SK-N-SH (cell line): Measurements from ENCODE around the gene ARHGAP8. TPM values are rescaled to one million over a fixed set of nuclear protein-coding genes. Genes with fewer than 3 reads are reported as not detected.

ENCODE experiments used
- CTCF ChIA-PET: fragments of 300-600, 350-600 bp; formaldehyde crosslinking; extraction: SDS; loops from one replicate; lab custom pipeline; 2021; lab: Yijun Ruan, JAX
- POLR2A ChIA-PET: fragments of 350-600 bp; sonication (Branson Sonifier 250); formaldehyde crosslinking; extraction: SDS; loops from one replicate; lab custom pipeline; 2020; ENCODE audit warnings: antibody characterized with exemption, inconsistent platforms; lab: Yijun Ruan, JAX
- DNase-seq: peaks from one replicate; pipeline ENCODE4 v3.0.0; 2012
- H2AFZ ChIP-seq: fragments of 200-600 bp; sonication (generic); 2 replicates; pipeline ENCODE4 v1.8.1; 2016; ENCODE audit warnings: antibody characterized with exemption, mild to moderate bottlenecking, low read depth
- H3F3A ChIP-seq: fragments of 200-600 bp; sonication (generic); replicated peaks from 2 replicates; pipeline ENCODE3; 2016; ENCODE audit warnings: antibody characterized with exemption, mild to moderate bottlenecking; ENCODE audit not compliant: insufficient read depth
- H3K27ac ChIP-seq, 2 experiments: fragments of 200-500 bp in 1 of 2; fragments of 200-600 bp in 1 of 2; sonication (Bioruptor generic) in 1 of 2; sonication (generic), shearing (Covaris generic) in 1 of 2; 2 replicates each; pipeline versions ENCODE4 v1.5.1 to v1.6.1; 2014 to 2016; ENCODE audit warnings: low read depth in 2 of 2, inconsistent platforms in 1 of 2, low read length in 1 of 2, mild to moderate bottlenecking in 1 of 2, mixed read lengths in 1 of 2
- H3K27me3 ChIP-seq: fragments of 200-600 bp; sonication (generic), shearing (Covaris generic); 2 replicates; pipeline ENCODE4 v1.6.1; 2016; ENCODE audit warnings: mixed run types; ENCODE audit not compliant: insufficient read depth
- H3K36me3 ChIP-seq, 2 experiments: fragments of 200-500 bp in 1 of 2; fragments of 200-600 bp in 1 of 2; sonication (Bioruptor generic) in 1 of 2; sonication (generic) in 1 of 2; replicated peaks in 1 of 2; 2 replicates each; pipeline versions ENCODE3 to v1.5.1; 2014 to 2016; ENCODE audit warnings: low read length in 1 of 2, mild to moderate bottlenecking in 1 of 2; ENCODE audit not compliant: insufficient read depth in 2 of 2, control insufficient read depth in 1 of 2
- H3K4me1 ChIP-seq, 2 experiments: fragments of 200-500 bp in 1 of 2; fragments of 200-600 bp in 1 of 2; sonication (Bioruptor generic) in 1 of 2; sonication (generic), shearing (Covaris generic) in 1 of 2; 2 replicates each; pipeline versions ENCODE4 v1.5.1 to v1.6.1; 2014 to 2016; ENCODE audit warnings: low read depth in 1 of 2, low read length in 1 of 2, mixed run types in 1 of 2; ENCODE audit not compliant: insufficient read depth in 2 of 2, control insufficient read depth in 1 of 2
- H3K4me2 ChIP-seq: fragments of 200-600 bp; sonication (generic), shearing (Covaris generic); 2 replicates; pipeline ENCODE4 v1.6.1; 2017; ENCODE audit warnings: mixed run types
- H3K4me3 ChIP-seq, 2 experiments: fragments of 200-500 bp in 1 of 2; fragments of 200-600 bp in 1 of 2; sonication (Bioruptor generic) in 1 of 2; sonication (generic), shearing (Covaris generic) in 1 of 2; 2 replicates each; pipeline versions ENCODE4 v1.5.1 to v1.8.1; 2014 to 2016; ENCODE audit warnings: low read depth in 2 of 2, inconsistent platforms in 1 of 2, low read length in 1 of 2, mild to moderate bottlenecking in 1 of 2, mixed read lengths in 1 of 2, moderate library complexity in 1 of 2
- H3K79me2 ChIP-seq: fragments of 200-600 bp; sonication (generic); 2 replicates; pipeline ENCODE4 v1.8.1; 2017; ENCODE audit warnings: mild to moderate bottlenecking; ENCODE audit not compliant: insufficient read depth
- H3K9ac ChIP-seq: fragments of 200-600 bp; sonication (generic); 2 replicates; pipeline ENCODE4 v1.6.1; 2017; ENCODE audit warnings: mixed run types
- H3K9me2 ChIP-seq: fragments of 200-600 bp; sonication (generic); 2 replicates; pipeline ENCODE4 v1.6.1; 2017; ENCODE audit warnings: mixed run types
- H3K9me3 ChIP-seq: fragments of 200-600 bp; sonication (generic); 2 replicates; pipeline ENCODE4 v1.6.1; 2017; ENCODE audit warnings: mixed run types, mild to moderate bottlenecking, moderate library complexity
- H4K20me1 ChIP-seq: fragments of 200-600 bp; sonication (generic); 2 replicates; pipeline ENCODE4 v1.6.1; 2017; ENCODE audit warnings: mild to moderate bottlenecking, mixed run types; ENCODE audit not compliant: insufficient read depth
- EP300 ChIP-seq, 2 experiments: IDR thresholded peaks; 2 replicates each; pipeline versions ENCODE4 v1.4.0 to v1.6.1; 2012; ENCODE audit warnings: borderline replicate concordance in 1 of 2, low read depth in 1 of 2, low read length in 1 of 2
- GATA2 ChIP-seq: sonication (generic); formaldehyde crosslinking; IDR thresholded peaks from 2 replicates; pipeline ENCODE4 v1.5.0; 2020; ENCODE audit warnings: mild to moderate bottlenecking, missing genetic modification reagents
- MEF2A ChIP-seq: IDR thresholded peaks from 2 replicates; pipeline ENCODE4 v1.4.0; 2012; ENCODE audit warnings: low read depth, borderline replicate concordance
- POLR2AphosphoS5 ChIP-seq: IDR thresholded peaks from 2 replicates; pipeline ENCODE4 v1.6.1; 2012; ENCODE audit warnings: low read depth, low read length
- RAD21 ChIP-seq: IDR thresholded peaks from 2 replicates; pipeline ENCODE4 v1.6.1; 2012; ENCODE audit warnings: mild to moderate bottlenecking, low read length
- REST ChIP-seq: IDR thresholded peaks from 2 replicates; pipeline ENCODE4 v1.6.1; 2012; ENCODE audit warnings: mild to moderate bottlenecking, low read depth, low read length, moderate library complexity
- RXRA ChIP-seq: IDR thresholded peaks from 2 replicates; pipeline ENCODE4 v1.4.0; 2012; ENCODE audit warnings: low read depth, mild to moderate bottlenecking, borderline replicate concordance
- TCF12 ChIP-seq: IDR thresholded peaks from 2 replicates; pipeline ENCODE4 v1.4.0; 2012
- TEAD4 ChIP-seq: IDR thresholded peaks from 2 replicates; pipeline ENCODE4 v1.4.0; 2012; ENCODE audit warnings: mild to moderate bottlenecking, borderline replicate concordance; ENCODE audit not compliant: insufficient read depth
- WGBS: methylation state at CpG from one replicate; pipeline ENCODE4 v1.1.6; 2017; ENCODE audit warnings: low lambda C conversion rate; 5-methylcytosine and 5-hydroxymethylcytosine counted together
- polyA plus RNA-seq, 3 experiments: library from polyadenylated mRNA; depleted of rRNA; stranded (reverse); fragments of >200 nt; gene quantifications; 2 replicates each; pipeline ENCODE4 v1.2.3, GENCODE V29; 2012

The ARHGAP8 gene
- polyA plus RNA-seq, 1 of the 3 experiments (the other 2 are of a cell fraction), result 0.08 TPM

GRCh38 chr22:44888491-44889254 lies 136.3 kb downstream of the ARHGAP8 start:
- Histone ChIP-seq H3K4me1 (peaks cover 0 to 3% of the 10 kb centered on the region in 2 experiments; a peak in 1 of 4 replicates), H3K27me3 (no peaks in the 10 kb centered on the region), H3K9me2 (no peaks in the 10 kb centered on the region), H3K9ac (no peak overlapping the region), H2AFZ (no peak overlapping the region), H4K20me1 (no peaks in the 10 kb centered on the region), H3K27ac (no peak overlapping the region; a peak in 1 of 4 replicates), H3K79me2 (no peaks in the 10 kb centered on the region), H3K4me3 (no peak overlapping the region), H3K9me3 (no peaks in the 10 kb centered on the region), H3K36me3 (no peaks in the 10 kb centered on the region), H3K4me2 (no peak overlapping the region), H3F3A (no peaks in the 10 kb centered on the region)
- 40% methylated on average over 7 of the region's 14 CpGs for WGBS
- CTCF ChIA-PET, result interaction anchor here (0.9 to 1.6 kb wide), 3 partner anchors 11 to 208 kb away, joined by 4 to 7 read pairs (median 4); no protein-coding TSS in a partner anchor
- no peak for DNase-seq
- no peak for TF ChIP-seq REST
- TF ChIP-seq TCF12, result no peak
- no peak for TF ChIP-seq EP300 (IDR thresholded peaks at IDR 0.05; ENCODE audit: borderline replicate concordance in 1 of 2, low read depth in 1 of 2, low read length in 1 of 2)
- POLR2A ChIA-PET, result no interaction called here

- Histone ChIP-seq H2AFZ (no peak overlapping the region), H3K9ac (no peak overlapping the region), H3K27me3 (no peaks in the 10 kb centered on the region), H3K9me3 (no peaks in the 10 kb centered on the region), H3K36me3 (no peaks in the 10 kb centered on the region), H3K4me3 (no peak overlapping the region), H4K20me1 (no peaks in the 10 kb centered on the region), H3K4me1 (peaks cover 0 to 3% of the 10 kb centered on the region in 2 experiments; a peak in 1 of 4 replicates), H3K27ac (no peak overlapping the region), H3K9me2 (no peaks in the 10 kb centered on the region), H3K79me2 (no peaks in the 10 kb centered on the region), H3F3A (no peaks in the 10 kb centered on the region), H3K4me2 (no peak overlapping the region)
- ChIA-PET POLR2A (no interaction called here), CTCF (interaction anchor here (0.9 to 1.6 kb wide), 3 partner anchors 12 to 207 kb away, joined by 4 to 7 read pairs (median 4); no protein-coding TSS in a partner anchor)
- WGBS, result 69% methylated on average over 14 of the region's 14 CpGs
- DNase-seq, result peak; percentile 62
- TF ChIP-seq RXRA, result no peak
- TF ChIP-seq MEF2A, result no peak
- TF ChIP-seq REST, result no peak
- TF ChIP-seq GATA2, result no peak
- TF ChIP-seq TEAD4, result no peak
- TF ChIP-seq POLR2AphosphoS5, result no peak
- no peak for TF ChIP-seq TCF12
- TF ChIP-seq RAD21, result peak; percentile 41
Observed at GRCh38 chr22:44889255-44889878, 137.0 kb downstream of the ARHGAP8 start.
